Retinal pigment epithelial cell (primary cell): Measurements from ENCODE around the gene PLXNA2.

Experiments used
- DNase-seq: peaks from one replicate; pipeline ENCODE4 v3.0.0-alpha.2; 2010; ENCODE audit warnings: low read depth
- H3K4me3 ChIP-seq: 2 replicates; pipeline ENCODE4 v1.5.1; 2011; ENCODE audit warnings: mild to moderate bottlenecking, low read length, control low read depth, moderate library complexity
- TF ChIP-seq, protein P1 (sequence below): conservative IDR thresholded peaks from 2 replicates; pipeline ENCODE4 v1.5.1; 2011; ENCODE audit warnings: low read depth, low read length, control low read depth, inconsistent platforms

Gene PLXNA2

DNA sequence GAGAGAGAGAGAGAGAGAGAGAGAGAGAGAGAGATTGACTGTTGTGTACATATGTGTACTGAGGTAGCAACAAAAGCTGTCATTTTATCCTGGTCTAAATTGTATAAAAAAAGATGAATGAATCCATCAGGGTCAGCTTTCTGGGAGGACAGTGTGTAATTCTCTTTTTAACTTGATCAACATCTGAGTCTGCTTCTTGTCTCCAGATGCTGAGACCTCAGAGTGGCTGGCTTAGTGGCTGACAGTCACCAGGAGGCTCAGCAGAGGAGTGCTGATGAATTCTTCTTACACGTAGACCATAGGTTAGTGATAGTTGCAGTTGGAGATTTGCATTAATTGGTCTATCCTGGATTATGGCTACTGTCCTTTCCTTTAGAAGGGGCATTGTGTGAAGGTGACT, 28.5 kb upstream of the PLXNA2 start:
- TF ChIP-seq, protein P1, sequence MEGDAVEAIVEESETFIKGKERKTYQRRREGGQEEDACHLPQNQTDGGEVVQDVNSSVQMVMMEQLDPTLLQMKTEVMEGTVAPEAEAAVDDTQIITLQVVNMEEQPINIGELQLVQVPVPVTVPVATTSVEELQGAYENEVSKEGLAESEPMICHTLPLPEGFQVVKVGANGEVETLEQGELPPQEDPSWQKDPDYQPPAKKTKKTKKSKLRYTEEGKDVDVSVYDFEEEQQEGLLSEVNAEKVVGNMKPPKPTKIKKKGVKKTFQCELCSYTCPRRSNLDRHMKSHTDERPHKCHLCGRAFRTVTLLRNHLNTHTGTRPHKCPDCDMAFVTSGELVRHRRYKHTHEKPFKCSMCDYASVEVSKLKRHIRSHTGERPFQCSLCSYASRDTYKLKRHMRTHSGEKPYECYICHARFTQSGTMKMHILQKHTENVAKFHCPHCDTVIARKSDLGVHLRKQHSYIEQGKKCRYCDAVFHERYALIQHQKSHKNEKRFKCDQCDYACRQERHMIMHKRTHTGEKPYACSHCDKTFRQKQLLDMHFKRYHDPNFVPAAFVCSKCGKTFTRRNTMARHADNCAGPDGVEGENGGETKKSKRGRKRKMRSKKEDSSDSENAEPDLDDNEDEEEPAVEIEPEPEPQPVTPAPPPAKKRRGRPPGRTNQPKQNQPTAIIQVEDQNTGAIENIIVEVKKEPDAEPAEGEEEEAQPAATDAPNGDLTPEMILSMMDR: no peak
- DNase-seq: no peak
- H3K4me3 ChIP-seq: no peak overlapping the region

GRCh38 chr1:208272311-208272710, 28.1 kb upstream of the PLXNA2 start:
- DNase-seq: no peak
- TF ChIP-seq, protein P1: no peak
- H3K4me3 ChIP-seq: no peak overlapping the region

GRCh38 chr1:208271236-208271635, 27.1 kb upstream of the PLXNA2 start:
- DNase-seq: no peak
- no peak overlapping the region for H3K4me3 ChIP-seq
- TF ChIP-seq, protein P1: no peak

DNA sequence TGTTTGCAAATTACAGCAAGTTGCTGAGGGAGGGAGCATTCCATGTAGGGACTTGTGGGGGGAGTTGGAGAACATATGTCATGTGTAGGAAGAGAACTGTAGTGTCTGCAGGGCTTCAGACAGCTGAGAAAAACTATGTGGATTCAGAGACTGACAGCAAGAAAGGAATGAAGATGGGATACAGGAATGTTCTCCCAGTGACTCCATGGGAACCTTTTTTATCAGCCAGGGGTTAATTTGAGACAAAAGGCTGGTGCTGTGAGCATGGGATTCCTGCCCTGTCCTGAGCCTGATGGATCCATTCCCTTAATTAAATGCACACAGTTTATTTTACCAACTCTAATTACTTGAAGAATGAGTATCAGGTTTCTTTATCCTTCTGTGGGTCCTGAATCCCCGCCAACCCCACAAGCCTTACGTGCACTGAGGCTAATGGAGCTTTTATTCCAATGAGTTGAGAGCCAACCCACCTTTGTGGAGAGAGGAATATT, 26.5 kb upstream of the PLXNA2 start:
- H3K4me3 ChIP-seq: no peak overlapping the region
- no peak for DNase-seq
- TF ChIP-seq, protein P1: no peak

DNA sequence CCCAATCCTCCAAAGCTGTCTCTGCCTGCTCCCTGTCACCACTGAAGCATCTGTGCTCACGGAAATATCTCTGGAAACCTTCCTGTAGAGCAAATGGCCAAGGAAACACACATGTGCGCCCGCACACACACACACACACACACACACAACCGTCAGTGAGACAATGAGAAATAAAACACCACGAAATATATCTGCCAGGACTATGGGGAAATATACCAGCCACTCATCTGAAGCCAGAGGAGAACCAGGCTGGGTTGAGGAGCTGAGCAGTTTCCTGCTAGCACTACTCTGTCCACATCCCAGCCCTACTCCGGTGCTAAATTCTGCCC, 25.1 kb upstream of the PLXNA2 start:
- TF ChIP-seq, protein P1: no peak
- no peak for DNase-seq
- no peak overlapping the region for H3K4me3 ChIP-seq

DNA sequence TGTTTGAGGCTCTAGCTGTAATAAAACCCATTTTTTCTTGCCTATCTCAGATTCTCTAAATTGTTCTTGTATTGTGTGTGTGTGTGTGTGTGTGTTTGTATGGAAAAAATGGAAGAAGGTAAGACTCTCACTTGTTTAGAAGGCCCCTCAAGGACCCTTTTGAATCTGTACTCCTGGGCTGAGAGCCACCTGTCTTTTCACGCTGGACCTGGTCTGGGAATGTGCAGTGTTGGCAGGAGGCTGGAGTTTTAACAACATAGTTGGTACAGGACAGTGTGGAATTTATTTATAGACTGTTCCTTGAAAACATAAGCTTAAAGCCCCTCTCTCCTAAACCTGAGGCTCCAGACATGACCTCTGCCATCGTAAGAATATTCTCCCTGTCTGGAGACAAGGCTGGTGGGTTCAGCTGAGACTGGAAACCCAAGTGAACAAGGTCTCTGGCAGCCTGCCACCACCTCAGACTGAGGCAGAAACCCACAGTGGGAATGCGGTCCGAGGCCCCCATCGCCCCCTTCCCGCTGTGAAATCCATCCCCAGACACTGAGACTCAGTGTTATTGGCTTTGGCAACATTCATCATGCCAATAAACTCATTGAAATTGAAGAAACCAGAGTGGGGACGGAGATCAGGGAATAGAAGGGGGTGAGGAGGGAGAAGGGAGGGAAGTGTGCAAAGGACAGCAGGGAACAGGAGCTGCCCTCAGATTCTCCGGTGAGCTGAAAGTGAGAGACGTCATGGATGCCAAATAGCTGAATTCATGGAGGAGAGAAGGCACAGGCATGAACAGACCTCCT, 24.6 kb upstream of the PLXNA2 start:
- no peak for DNase-seq
- no peak overlapping the region for H3K4me3 ChIP-seq
- TF ChIP-seq, protein P1: no peak

GRCh38 chr1:208265525-208265924, 21.3 kb upstream of the PLXNA2 start:
- no peak overlapping the region for H3K4me3 ChIP-seq
- DNase-seq: no peak
- TF ChIP-seq, protein P1: no peak
